RWPE2 (cell line): ENCODE data around the gene IGSF3.
A peak's percentile ranks its signal among the peaks of the same experiment; 100 is the strongest.

Experiments
- ATAC-seq: fragments of 200-7000 bp; cut with Tn5 transposase; 3 replicates; pipeline ENCODE4 v1.9.1; 2021; ENCODE audit warnings: low read depth
- DNase-seq: peaks from one replicate; pipeline ENCODE4 v3.0.0-alpha.2; 2020; ENCODE audit warnings: low spot score
- H3K27ac ChIP-seq: fragments of 450-650 bp; 2 replicates; pipeline ENCODE4 v1.5.1; 2017; ENCODE audit warnings: mild to moderate bottlenecking; ENCODE audit not compliant: poor library complexity, severe bottlenecking
- H3K27me3 ChIP-seq: fragments of 250-450 bp; sonication (Bioruptor Pico); 2 replicates; pipeline ENCODE4 v1.5.1; 2021; ENCODE audit warnings: mild to moderate bottlenecking, moderate library complexity; ENCODE audit not compliant: insufficient read depth, poor library complexity, severe bottlenecking
- H3K36me3 ChIP-seq: fragments of 250-450 bp; sonication (Bioruptor Pico); 2 replicates; pipeline ENCODE4 v1.5.1; 2020; ENCODE audit warnings: low read depth, mild to moderate bottlenecking, moderate library complexity
- H3K4me1 ChIP-seq: fragments of 250-450 bp; sonication (Bioruptor Pico); 2 replicates; pipeline ENCODE4 v1.5.1; 2021; ENCODE audit warnings: mild to moderate bottlenecking, moderate library complexity; ENCODE audit not compliant: insufficient read depth, poor library complexity, severe bottlenecking
- H3K4me3 ChIP-seq: fragments of 250-450 bp; sonication (Bioruptor Pico); 2 replicates; pipeline ENCODE4 v1.5.1; 2021; ENCODE audit warnings: mild to moderate bottlenecking, moderate library complexity; ENCODE audit not compliant: severe bottlenecking
- H3K9me3 ChIP-seq: fragments of 250-450 bp; sonication (Bioruptor Pico); 2 replicates; pipeline ENCODE4 v1.5.1; 2021; ENCODE audit warnings: mild to moderate bottlenecking, moderate library complexity; ENCODE audit not compliant: severe bottlenecking
- CTCF ChIP-seq: fragments of 450-650 bp; IDR thresholded peaks from one replicate; pipeline ENCODE4 v1.5.1; 2017; ENCODE audit warnings: mild to moderate bottlenecking, moderate library complexity; ENCODE audit not compliant: poor library complexity, severe bottlenecking

Gene IGSF3

GRCh38 chr1:116571215-116571919 lies 96.2 kb downstream of the IGSF3 start:
- no peak for TF ChIP-seq CTCF
- no peak for DNase-seq
- Histone ChIP-seq H3K27me3 (no peaks in the 10 kb centered on the region), H3K4me1 (peaks cover under 1% of the 10 kb centered on the region), H3K27ac (peak overlapping the region; percentile 70), H3K9me3 (no peaks in the 10 kb centered on the region), H3K4me3 (peak overlapping the region; percentile 71), H3K36me3 (no peaks in the 10 kb centered on the region)
- no peak for ATAC-seq

GRCh38 chr1:116570358-116571214 lies 96.9 kb downstream of the IGSF3 start, which contains the start of gene CD58:
Gene CD58 (minus strand): TSS chr1:116571026. CDS start chr1:116570972, 54 bp downstream.
- Histone ChIP-seq H3K9me3 (no peaks in the 10 kb centered on the region), H3K27ac (peak within 1 kb of the TSS; percentile 70), H3K4me3 (peak within 1 kb of the TSS; percentile 71), H3K4me1 (peaks cover 7% of the 10 kb centered on the region), H3K27me3 (no peaks in the 10 kb centered on the region), H3K36me3 (no peaks in the 10 kb centered on the region)
- peak; percentile 85 for ATAC-seq
- TF ChIP-seq CTCF: peak; percentile 85
- DNase-seq: peak; percentile 78

GRCh38 chr1:116569776-116570357 lies 97.7 kb downstream of the IGSF3 start:
- no peaks in the 10 kb centered on the region for H3K9me3 ChIP-seq
- ATAC-seq: no peak
- H3K27me3 ChIP-seq: no peaks in the 10 kb centered on the region
- H3K27ac ChIP-seq: peak overlapping the region; percentile 70
- TF ChIP-seq CTCF: no peak
- H3K4me1 ChIP-seq: peaks cover 7% of the 10 kb centered on the region
- no peaks in the 10 kb centered on the region for H3K36me3 ChIP-seq
- peak overlapping the region; percentile 71 for H3K4me3 ChIP-seq
- no peak for DNase-seq

- no peak for DNase-seq
- no peaks in the 10 kb centered on the region for H3K36me3 ChIP-seq
- ATAC-seq: no peak
- no peaks in the 10 kb centered on the region for H3K9me3 ChIP-seq
- H3K27me3 ChIP-seq: no peaks in the 10 kb centered on the region
- no peak overlapping the region for H3K4me3 ChIP-seq
- TF ChIP-seq CTCF: no peak
- no peak overlapping the region for H3K27ac ChIP-seq
- H3K4me1 ChIP-seq: peaks cover 7% of the 10 kb centered on the region
Measured at GRCh38 chr1:116569381-116569670, 98.2 kb downstream of the IGSF3 start.
